GM23248 (cell line): Measurements from ENCODE around the gene EXOG. TPM values are rescaled to one million over a fixed set of nuclear protein-coding genes. Genes with fewer than 3 reads are reported as not detected.

ENCODE experiments used
- DNase-seq: peaks from one replicate; pipeline ENCODE4 v3.0.0-alpha.2; 2015
- H2AFZ ChIP-seq: fragments of 200-600 bp; sonication (generic); 2 replicates; pipeline ENCODE4 v1.6.1; 2016; ENCODE audit warnings: antibody characterized with exemption
- H3F3A ChIP-seq: fragments of 200-600 bp; sonication (generic); 2 replicates; pipeline ENCODE4 v1.6.1; 2016; ENCODE audit warnings: mild to moderate bottlenecking, antibody characterized with exemption, mixed run types; ENCODE audit not compliant: insufficient read depth
- H3K27ac ChIP-seq: fragments of 200-600 bp; sonication (generic); 2 replicates; pipeline ENCODE4 v1.5.1; 2016; ENCODE audit warnings: mild to moderate bottlenecking
- H3K27me3 ChIP-seq: fragments of 200-600 bp; sonication (generic); replicated peaks from 2 replicates; pipeline ENCODE4 v1.6.1; 2016; ENCODE audit warnings: mild to moderate bottlenecking; ENCODE audit not compliant: insufficient read depth
- H3K36me3 ChIP-seq: fragments of 200-600 bp; sonication (generic); 2 replicates; pipeline ENCODE4 v1.6.1; 2016; ENCODE audit warnings: low read depth, mild to moderate bottlenecking
- H3K4me1 ChIP-seq: fragments of 200-600 bp; sonication (generic); 2 replicates; pipeline ENCODE4 v1.6.1; 2016; ENCODE audit warnings: mild to moderate bottlenecking; ENCODE audit not compliant: insufficient read depth
- H3K4me2 ChIP-seq: fragments of 200-600 bp; sonication (generic); one replicate; pipeline ENCODE4 v1.6.1; 2016; ENCODE audit warnings: mild to moderate bottlenecking; ENCODE audit not compliant: unreplicated experiment
- H3K4me3 ChIP-seq: fragments of 200-600 bp; sonication (generic); 2 replicates; pipeline ENCODE4 v1.5.1; 2016; ENCODE audit warnings: mild to moderate bottlenecking
- H3K79me2 ChIP-seq: fragments of 200-600 bp; sonication (generic); 2 replicates; pipeline ENCODE4 v1.6.1; 2016; ENCODE audit warnings: mild to moderate bottlenecking; ENCODE audit not compliant: insufficient read depth
- H3K9ac ChIP-seq: fragments of 200-600 bp; sonication (generic); 2 replicates; pipeline ENCODE4 v1.6.1; 2016; ENCODE audit warnings: mild to moderate bottlenecking
- H3K9me2 ChIP-seq: fragments of 200-600 bp; sonication (generic); 2 replicates; pipeline ENCODE4 v1.6.1; 2016; ENCODE audit warnings: mixed run types, mild to moderate bottlenecking, moderate library complexity; ENCODE audit not compliant: insufficient read depth
- H3K9me3 ChIP-seq: fragments of 200-600 bp; sonication (generic); one replicate; pipeline ENCODE4 v1.6.1; 2017; ENCODE audit warnings: low read depth
- H4K20me1 ChIP-seq: fragments of 200-600 bp; sonication (generic); 2 replicates; pipeline ENCODE4 v1.6.0; 2016; ENCODE audit not compliant: insufficient read depth
- EZH2 ChIP-seq: fragments of 200-600 bp; sonication (generic); IDR thresholded peaks from 2 replicates; pipeline ENCODE4 v1.6.1; 2018; ENCODE audit warnings: antibody characterized with exemption, mild to moderate bottlenecking; ENCODE audit not compliant: insufficient read depth, poor library complexity, severe bottlenecking
- EZH2phosphoT487 ChIP-seq: fragments of 200-600 bp; sonication (generic); IDR thresholded peaks from 2 replicates; pipeline ENCODE4 v1.6.1; 2018; ENCODE audit warnings: antibody characterized with exemption, moderate library complexity, mild to moderate bottlenecking, low read depth; ENCODE audit not compliant: insufficient read depth
- WGBS, 2 experiments: methylation state at CpG; one replicate each; pipeline ENCODE4 v1.1.6; 2015 to 2017; ENCODE audit warnings: low lambda C conversion rate in 2 of 2, low coverage in 1 of 2; ENCODE audit errors: missing lambda C conversion rate in 2 of 2; 5-methylcytosine and 5-hydroxymethylcytosine counted together
- in situ Hi-C: fragments of 300-500 bp; cut with MboI; formaldehyde crosslinking; loops from 2 replicates; pipeline ENCODE4 v1.15.0; 2020
- polyA plus RNA-seq: library from polyadenylated mRNA; unstranded; fragments of >200 nt; fragmentation: Nextera tagmentation; extraction: Ambion mirVana; gene quantifications from 2 replicates; pipeline ENCODE4 v1.2.1, GENCODE V29; 2016
- total RNA-seq: library from RNA; depleted of rRNA; stranded (reverse); fragments of >200 nt; shearing (Covaris generic); gene quantifications from 2 replicates; pipeline ENCODE4 v1.2.3, GENCODE V29; 2014

Gene EXOG
- total and polyA plus RNA-seq, 2 experiments from 2014 or later, result 6.4 to 8.2 TPM

DNA sequence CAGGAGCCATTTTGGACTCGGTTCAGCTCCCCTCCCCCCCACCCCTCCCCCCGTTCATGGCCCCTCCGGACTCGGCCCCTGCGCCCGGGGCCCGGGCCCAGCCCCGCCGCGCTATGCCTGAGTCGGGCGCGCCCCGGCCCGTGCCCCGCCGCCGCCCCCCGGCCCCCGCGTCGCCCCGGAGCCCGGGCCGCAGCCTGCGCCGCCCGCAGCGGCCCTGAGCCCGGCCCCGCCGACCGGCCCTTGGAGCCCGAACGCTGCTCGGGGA is 42.3 kb upstream of the EXOG start:
- 0 to 1% methylated on average over 2 to 30 of the region's 36 CpGs for WGBS, 2 experiments
- H3K9me3 ChIP-seq, result no peaks in the 10 kb centered on the region
- H3K79me2 ChIP-seq, result no peaks in the 10 kb centered on the region
- no peaks in the 10 kb centered on the region for H3K4me1 ChIP-seq
- H3F3A ChIP-seq, result peaks cover 4% of the 10 kb centered on the region; the same call in 1 of the 2 replicates
- DNase-seq, result no peak
- no peak for TF ChIP-seq EZH2
- TF ChIP-seq EZH2phosphoT487, result no peak
- no peaks in the 10 kb centered on the region for H3K9me2 ChIP-seq
- no peaks in the 10 kb centered on the region for H4K20me1 ChIP-seq
- H3K4me3 ChIP-seq, result peak overlapping the region; percentile 79
- peak overlapping the region; percentile 85 for H3K4me2 ChIP-seq
- no peaks in the 10 kb centered on the region for H3K36me3 ChIP-seq
- no peak overlapping the region for H3K27ac ChIP-seq
- H2AFZ ChIP-seq, result no peak overlapping the region
- in situ Hi-C loops, result no loop called here
- H3K27me3 ChIP-seq, result no peaks in the 10 kb centered on the region
- H3K9ac ChIP-seq, result peak overlapping the region; percentile 80

DNA sequence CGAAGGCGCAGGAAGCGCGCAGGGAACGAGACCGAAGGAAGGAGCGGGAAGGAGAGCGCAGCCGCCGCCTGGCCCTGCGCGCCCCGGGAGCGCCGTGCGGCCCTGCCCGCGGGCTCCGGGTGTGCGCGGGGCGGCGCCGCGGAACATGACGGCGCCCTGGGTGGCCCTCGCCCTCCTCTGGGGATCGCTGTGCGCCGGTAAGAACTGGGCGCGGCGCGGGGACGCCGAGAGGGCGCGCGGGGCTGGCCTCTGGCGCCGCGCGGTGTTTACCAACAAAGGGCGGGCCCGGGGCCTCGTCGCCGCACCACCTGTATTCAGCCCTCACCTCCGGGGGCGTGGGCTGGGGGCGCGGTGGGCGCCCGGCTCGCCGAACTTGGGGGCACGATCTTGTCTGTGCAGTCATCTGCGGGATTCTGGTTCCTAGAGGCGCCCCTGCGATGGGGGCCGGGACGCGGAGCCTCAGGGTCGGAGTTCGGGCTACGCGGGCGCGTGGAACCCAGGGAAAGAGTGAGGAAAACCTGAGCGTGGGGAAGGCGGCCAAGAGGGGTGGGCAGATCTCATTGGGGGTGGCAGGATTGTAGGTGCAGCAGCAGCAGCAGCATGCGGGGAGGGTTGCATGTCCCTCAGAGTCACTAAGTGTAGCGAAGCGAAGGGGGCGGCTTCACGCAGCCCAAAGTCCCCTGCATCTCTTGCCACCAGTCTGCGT is 41.8 kb upstream of the EXOG start:
- Histone ChIP-seq H3K27me3 (no peaks in the 10 kb centered on the region), H3K79me2 (no peaks in the 10 kb centered on the region), H3K9me2 (no peaks in the 10 kb centered on the region), H3K27ac (no peak overlapping the region), H4K20me1 (no peaks in the 10 kb centered on the region), H3K9me3 (no peaks in the 10 kb centered on the region), H3K9ac (peak overlapping the region; percentile 80), H3F3A (peaks cover 4% of the 10 kb centered on the region; the same call in 1 of the 2 replicates), H3K36me3 (no peaks in the 10 kb centered on the region), H3K4me3 (peak overlapping the region; percentile 79), H2AFZ (peak overlapping the region; percentile 88), H3K4me2 (peak overlapping the region; percentile 85), H3K4me1 (no peaks in the 10 kb centered on the region)
- peak; percentile 65 for DNase-seq
- TF ChIP-seq EZH2, result no peak
- no peak for TF ChIP-seq EZH2phosphoT487
- in situ Hi-C loops, result no loop called here
- WGBS, 2 experiments, result 1 to 3% methylated on average over 40 to 54 of the region's 78 CpGs

DNA sequence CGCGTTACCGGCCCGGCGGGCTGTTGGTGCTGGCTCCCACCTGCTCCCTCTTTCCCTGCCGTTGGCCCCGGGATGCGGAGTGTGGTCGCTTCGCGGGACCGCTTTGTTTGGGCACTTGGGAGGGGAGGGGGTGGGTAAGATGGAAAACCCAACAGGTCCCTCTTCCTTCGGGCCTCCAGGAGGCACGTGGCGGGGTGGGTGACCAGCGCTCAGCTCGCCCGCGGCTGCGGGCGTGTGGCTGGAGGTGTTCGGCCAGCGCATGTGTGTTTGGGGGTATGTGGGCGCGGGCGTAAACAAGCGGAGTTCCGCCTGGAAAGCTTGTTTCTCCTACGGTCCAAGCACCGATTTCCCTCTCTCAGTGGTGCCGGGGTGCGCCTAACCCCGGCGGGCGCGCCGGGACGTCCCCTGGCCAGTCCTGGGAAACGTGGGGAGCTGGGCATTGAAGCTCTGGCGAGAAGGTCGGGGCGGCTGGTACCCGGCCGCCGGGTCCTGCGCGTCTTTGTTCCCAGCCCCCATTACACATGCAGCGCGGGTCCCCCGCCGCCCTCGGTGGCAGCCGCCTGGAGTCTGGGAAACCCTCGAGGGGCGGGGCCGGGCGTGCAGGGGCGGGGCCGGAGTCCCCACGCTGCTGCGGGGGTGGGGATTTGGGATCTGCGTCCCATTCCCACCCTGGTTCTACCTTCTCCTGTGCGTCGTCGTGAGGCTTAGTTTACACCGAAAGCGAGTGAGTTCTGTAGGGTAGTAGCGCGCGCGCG is 41.1 kb upstream of the EXOG start:
- in situ Hi-C loops, result no loop called here

DNA sequence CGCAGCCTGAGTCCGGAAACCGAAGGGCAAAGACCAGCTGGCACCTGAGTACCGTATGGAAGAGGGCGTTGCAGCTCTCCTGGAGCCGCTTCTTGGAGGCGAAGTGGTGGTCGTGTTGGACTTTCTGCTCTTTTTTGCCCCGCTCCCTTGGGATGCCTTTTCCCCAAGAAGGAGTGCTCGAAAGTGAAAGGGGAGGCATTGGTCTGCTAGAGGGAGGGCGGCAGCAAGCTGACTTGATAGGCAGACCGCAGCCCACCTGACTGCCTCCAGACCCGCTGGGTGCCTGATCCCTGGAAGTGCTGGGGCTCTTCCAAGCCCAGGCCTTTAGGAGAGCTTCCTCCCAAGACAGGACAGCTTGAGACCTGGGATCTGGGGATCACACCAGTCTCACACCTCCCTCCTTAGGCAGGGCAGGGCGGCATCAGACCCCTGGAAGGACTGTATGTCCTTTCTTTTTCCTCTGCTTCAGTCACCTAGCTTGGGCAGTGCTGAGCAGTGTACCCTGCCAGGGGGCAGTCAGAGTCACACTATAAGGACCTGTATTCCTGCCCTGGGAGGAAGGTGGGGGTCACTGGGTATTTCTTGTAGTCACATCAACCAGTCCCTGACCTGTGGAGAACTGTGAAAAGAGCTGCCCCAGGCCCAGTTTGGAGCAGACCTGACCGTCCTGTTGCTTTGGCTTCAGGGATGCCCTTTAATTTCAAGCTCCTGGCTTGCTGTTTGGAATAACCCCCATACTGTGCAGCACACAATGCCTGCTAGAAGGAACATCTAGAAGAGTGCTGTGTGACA is 40.3 kb upstream of the EXOG start:
- Histone ChIP-seq H3F3A (peaks cover 4% of the 10 kb centered on the region; the same call in 1 of the 2 replicates), H3K4me2 (peak overlapping the region; percentile 85), H3K27ac (no peak overlapping the region), H4K20me1 (no peaks in the 10 kb centered on the region), H3K4me3 (peak overlapping the region; percentile 79), H3K9me2 (no peaks in the 10 kb centered on the region), H3K36me3 (no peaks in the 10 kb centered on the region), H3K27me3 (no peaks in the 10 kb centered on the region), H3K9ac (peak overlapping the region; percentile 80; the same call in 1 of the 2 replicates), H3K79me2 (no peaks in the 10 kb centered on the region), H3K9me3 (no peaks in the 10 kb centered on the region), H2AFZ (peak overlapping the region; percentile 88), H3K4me1 (no peaks in the 10 kb centered on the region)
- no peak for DNase-seq
- 21% methylated on average over 15 of the region's 15 CpGs for WGBS, 2 experiments
- TF ChIP-seq EZH2phosphoT487 (no peak), EZH2 (no peak)
- in situ Hi-C loops, result no loop called here

More for the DNA sequence above, 41.1 kb upstream of the EXOG start:
- 1 to 4% methylated on average over 46 to 72 of the region's 72 CpGs for WGBS, 2 experiments
- H3K9ac ChIP-seq, result peak overlapping the region; percentile 80
- H2AFZ ChIP-seq, result peak overlapping the region; percentile 88
- H3F3A ChIP-seq, result peaks cover 4% of the 10 kb centered on the region; the same call in 1 of the 2 replicates
- H3K4me1 ChIP-seq, result no peaks in the 10 kb centered on the region
- H3K9me3 ChIP-seq, result no peaks in the 10 kb centered on the region
- peak; percentile 57 for DNase-seq
- no peaks in the 10 kb centered on the region for H3K27me3 ChIP-seq
- no peaks in the 10 kb centered on the region for H3K79me2 ChIP-seq
- no peak overlapping the region for H3K27ac ChIP-seq
- H3K9me2 ChIP-seq, result no peaks in the 10 kb centered on the region
- H3K36me3 ChIP-seq, result no peaks in the 10 kb centered on the region
- TF ChIP-seq EZH2phosphoT487 (no peak), EZH2 (no peak)
- peak overlapping the region; percentile 79 for H3K4me3 ChIP-seq
- peak overlapping the region; percentile 85 for H3K4me2 ChIP-seq
- H4K20me1 ChIP-seq, result no peaks in the 10 kb centered on the region
